Stimulated activated CD4-positive, alpha-beta T cell treated with anti-CD3 and anti-CD28 coated beads, Interleukin-2, amount 100 ng/mL, for 24 hours (primary cell): ENCODE measurements around the gene CACNB1.
"Not testable (repeated sequence)": the region's sequence is repeated elsewhere in the genome, so short reads cannot be mapped to it uniquely, and the experiment has no call there.

Experiments
- DNase-seq, 2 donors: peaks; one replicate each; pipeline ENCODE4 v3.0.0-alpha.2; 2020

Gene CACNB1

GRCh38 chr17:39150104-39150634 is 47.3 kb downstream of the CACNB1 start:
- no peak for DNase-seq

DNA sequence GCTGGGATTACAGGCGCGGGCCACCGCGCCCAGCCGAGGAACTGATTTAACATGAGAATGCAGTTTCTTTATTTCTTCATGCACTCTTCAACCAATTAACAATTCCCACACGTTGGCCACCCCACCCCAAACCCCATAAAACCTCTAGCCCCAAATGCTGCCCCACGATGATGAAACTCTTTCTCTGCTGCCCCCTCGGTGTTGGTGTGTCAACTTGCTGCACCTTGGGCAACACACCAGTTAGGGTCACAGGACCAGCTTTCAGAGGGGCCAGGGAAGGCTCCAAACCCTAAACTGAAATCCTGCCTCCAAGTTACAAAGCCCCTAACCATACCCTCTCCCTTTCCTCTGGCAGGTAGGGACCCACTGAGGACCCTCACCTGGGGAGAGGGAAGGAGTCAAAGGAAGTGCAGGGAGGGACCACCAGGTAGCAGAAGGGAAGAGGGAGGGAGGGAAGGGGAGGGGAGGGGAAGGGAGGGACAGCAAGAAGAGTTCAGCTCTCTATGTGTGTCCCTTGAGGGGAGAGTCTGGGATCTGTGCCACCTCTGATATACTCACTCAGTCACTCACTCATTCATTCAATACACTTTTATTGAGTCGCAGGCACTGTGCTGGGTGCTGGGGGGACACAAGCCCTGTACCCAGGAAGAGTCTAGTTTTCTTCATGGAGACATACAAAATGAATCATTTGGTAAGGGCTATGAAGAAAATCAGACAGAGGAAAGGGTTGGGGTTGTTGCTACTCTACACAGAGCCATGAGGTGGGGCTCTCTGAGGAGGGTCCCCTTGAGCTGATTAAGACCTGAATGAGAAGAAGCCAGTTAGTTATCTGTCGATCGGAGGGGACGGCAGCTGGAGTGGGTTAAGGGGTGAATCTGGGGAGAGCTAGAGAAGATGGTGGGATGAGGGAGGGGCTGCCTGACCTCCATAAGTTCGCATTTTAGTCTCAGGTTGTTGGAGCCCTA is 50.0 kb downstream of the CACNB1 start:
- DNase-seq, result no peak

GRCh38 chr17:39146273-39146672 is 51.2 kb downstream of the CACNB1 start:
- DNase-seq, result no peak

DNA sequence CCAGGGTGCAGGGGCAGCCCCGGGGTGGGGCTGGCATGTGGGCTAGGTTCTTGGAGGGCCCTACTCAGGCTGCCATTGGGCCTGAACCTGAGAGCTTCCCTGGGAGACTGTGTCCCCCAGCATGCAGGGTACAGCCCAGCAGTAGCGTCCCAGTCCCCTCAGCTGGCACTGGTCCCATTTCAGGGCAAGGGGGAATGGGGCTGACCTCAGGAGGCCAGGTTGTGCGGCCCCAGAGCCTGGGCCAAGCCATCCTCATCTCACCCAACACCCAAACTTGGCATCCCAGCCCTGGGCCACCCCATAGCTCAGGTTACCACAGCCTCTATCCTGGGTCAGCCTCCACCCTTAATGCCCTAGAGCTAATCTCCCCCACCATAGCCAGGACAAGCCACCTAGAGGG is 52.3 kb downstream of the CACNB1 start:
- no peak for DNase-seq

GRCh38 chr17:39144416-39144840 is 53.0 kb downstream of the CACNB1 start:
- DNase-seq, result no peak

DNA sequence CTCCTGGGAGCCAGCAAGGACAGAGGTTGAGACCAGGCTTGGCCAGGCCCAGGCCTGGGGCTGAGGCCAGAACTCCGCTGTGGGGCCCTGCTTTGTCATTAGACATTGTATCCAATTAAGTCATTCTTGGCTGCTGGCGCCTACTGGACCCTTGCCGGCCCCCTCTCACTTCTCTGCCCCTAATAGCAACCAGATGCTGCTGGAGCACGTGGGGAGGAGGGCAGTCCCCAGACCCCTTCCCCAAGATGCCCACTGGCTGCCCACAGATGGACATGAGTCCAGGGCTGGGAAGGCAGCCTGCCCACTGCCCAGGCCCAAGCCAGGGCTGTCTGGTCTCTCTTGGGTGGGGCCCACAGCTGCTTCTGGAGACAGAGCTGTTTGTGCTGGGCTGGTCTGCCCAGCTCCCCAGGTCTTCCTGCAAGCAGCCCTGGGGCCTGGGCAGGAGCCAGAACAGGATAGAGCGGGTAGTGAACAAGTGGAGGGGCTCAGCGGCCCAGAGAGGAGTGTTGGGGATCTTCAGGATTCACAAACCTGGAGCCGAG is 53.8 kb downstream of the CACNB1 start:
- DNase-seq, result no peak

- no peak for DNase-seq
Measured at GRCh38 chr17:39141915-39142664, 55.4 kb downstream of the CACNB1 start.

GRCh38 chr17:39141294-39141693 is 56.2 kb downstream of the CACNB1 start:
- DNase-seq, result no peak

- DNase-seq, result no peak
Measured at GRCh38 chr17:39139561-39139960, 57.9 kb downstream of the CACNB1 start.

DNA sequence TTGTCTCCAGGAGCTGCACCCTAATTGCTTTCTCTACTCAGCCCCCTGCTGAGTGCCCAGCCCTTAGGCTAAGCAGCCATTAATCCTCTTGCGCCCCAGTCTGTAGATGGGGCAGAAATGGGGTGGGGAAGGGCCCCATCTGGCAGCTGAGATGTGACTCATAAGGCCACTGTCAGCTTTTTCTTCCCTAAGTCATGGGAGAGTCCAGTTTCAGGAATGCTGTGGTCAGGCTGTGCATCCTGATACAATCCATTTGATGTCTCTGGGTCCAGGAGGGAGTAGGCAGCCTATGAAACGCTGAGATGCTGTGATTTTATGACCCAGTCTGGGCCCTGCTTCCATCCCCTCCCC is 58.3 kb downstream of the CACNB1 start:
- DNase-seq, result no peak

GRCh38 chr17:39138431-39139160 is 58.9 kb downstream of the CACNB1 start:
- no peak for DNase-seq

DNA sequence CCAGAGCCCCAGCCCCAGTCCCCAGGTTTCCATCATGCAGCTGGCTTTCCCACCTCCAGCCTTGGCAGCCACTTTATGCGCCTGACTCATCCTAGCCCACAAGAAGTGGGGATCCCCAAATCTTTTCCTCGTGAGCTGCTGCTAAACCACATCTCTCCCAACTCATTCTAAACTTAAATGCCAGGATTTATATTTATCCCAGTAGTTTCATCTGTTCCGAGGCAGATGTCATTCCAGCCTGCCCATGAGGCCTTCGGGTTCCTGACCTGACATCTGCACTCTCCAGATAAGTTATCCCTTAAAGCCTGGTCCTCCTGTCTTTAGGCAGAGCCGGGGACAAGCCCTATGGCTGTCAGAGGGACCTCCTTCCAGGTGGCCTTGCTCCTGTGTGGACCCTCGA is 62.6 kb downstream of the CACNB1 start:
- no peak for DNase-seq

DNA sequence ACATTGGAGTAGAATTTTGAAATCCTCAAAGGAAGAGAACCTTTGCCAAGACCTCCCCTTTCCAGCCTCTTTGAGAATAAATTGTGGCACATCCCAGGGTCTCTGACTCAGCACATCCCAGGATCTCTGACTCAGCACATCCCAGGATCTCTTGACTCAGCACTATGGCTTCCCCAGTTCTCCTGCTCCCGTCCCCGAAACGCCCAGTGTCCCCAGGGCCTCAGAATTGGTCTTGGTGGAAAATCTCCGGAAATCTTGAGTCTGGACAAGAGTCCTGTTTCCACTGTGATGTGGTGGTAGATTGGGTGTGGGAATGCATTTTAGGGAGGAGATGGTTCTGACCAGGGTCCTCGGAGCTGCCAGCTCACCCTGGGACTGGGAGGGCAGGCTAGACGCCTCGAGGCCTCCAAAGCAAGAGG is 65.3 kb downstream of the CACNB1 start:
- no peak for DNase-seq

DNA sequence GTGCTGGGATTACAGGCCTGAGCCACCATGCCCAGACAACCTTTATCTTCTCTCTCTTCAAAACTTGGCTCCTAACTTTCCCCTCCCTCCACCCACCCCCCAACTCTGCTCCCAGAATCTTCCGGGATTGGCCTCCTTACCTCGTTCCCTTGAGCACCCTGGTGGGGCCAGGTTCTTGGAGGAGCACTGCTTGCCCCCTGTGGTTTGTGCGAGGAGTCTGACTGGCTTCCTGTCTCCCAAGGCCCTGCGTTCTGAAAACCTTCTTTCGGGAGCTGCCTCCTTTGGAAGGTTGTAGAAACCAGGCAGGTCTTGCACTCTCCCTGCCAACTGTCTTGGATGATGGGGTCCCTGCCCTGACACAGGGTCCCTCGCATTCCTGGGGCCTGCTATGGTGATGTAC is 65.9 kb downstream of the CACNB1 start:
- DNase-seq, result no peak

- no peak for DNase-seq
Measured at GRCh38 chr17:39130205-39130604, 67.3 kb downstream of the CACNB1 start.

GRCh38 chr17:39129544-39129943 is 67.9 kb downstream of the CACNB1 start:
- DNase-seq, result not testable (repeated sequence)

- DNase-seq, result no peak
Measured at GRCh38 chr17:39126436-39126835, 71.0 kb downstream of the CACNB1 start.

DNA sequence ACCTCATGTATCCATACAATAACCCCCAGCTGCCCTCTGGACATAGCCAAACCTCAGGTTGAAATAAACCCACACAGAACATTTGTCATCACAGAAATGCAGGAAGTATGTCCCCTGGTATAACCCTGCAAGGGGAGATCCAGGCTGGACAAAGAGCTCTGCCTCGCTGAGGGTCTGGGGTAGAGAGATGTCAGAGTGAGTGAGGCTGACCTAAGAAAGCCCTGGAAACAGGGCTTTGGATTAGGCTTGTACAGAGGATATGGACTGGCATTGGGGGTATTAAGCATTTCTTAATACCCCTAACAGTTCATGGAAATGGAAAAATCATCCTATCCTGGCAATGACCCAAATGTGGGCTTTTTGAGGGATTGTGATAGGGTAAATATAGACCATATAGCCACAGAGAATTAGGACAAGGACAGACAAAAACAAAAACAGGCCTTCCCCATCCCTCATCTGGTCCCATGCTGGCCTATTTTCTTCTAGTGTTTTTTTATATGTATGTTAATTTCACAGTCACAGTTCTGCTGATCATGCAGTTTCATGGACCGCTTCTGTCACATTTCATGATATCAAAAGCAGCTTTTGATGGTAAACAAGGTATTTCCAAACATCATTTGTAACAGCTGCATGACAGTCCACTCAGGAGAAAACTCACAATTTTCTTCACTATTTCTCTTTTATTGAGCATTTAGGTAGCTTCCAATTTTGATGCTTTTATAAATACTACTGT is 72.2 kb downstream of the CACNB1 start:
- no peak for DNase-seq

- no peak for DNase-seq
Measured at GRCh38 chr17:39123627-39124026, 73.8 kb downstream of the CACNB1 start.
